Immature natural killer cell (primary cell): Measurements from ENCODE around the gene ELOVL3. TPM values are rescaled to one million over a fixed set of nuclear protein-coding genes. Genes with fewer than 3 reads are reported as not detected.
"Not testable (repeated sequence)": the region's sequence is repeated elsewhere in the genome, so short reads cannot be mapped to it uniquely, and the experiment has no call there.

Experiments
- DNase-seq, 3 donors: peaks; one replicate each; pipeline ENCODE4 v3.0.0; 2022; ENCODE audit warnings: mixed read lengths in 1 of 3
- H3K27ac Mint-ChIP-seq, 6 donors: one replicate each; pipeline ENCODE4 v1.8.0; 2020; ENCODE audit warnings: mixed read lengths in 6 of 6, mild to moderate bottlenecking in 5 of 6, inconsistent platforms in 4 of 6, moderate library complexity in 3 of 6
- H3K27me3 Mint-ChIP-seq, 3 donors: one replicate each; pipeline ENCODE4 v1.8.0; 2020 to 2021; ENCODE audit warnings: low read depth in 3 of 3, mild to moderate bottlenecking in 3 of 3, mixed read lengths in 3 of 3, moderate library complexity in 3 of 3, inconsistent platforms in 1 of 3
- H3K36me3 Mint-ChIP-seq, 3 donors: one replicate each; pipeline ENCODE4 v1.8.0; 2020; ENCODE audit warnings: mixed read lengths in 3 of 3, inconsistent platforms in 2 of 3, mild to moderate bottlenecking in 2 of 3
- H3K4me1 Mint-ChIP-seq, 2 donors: one replicate each; pipeline ENCODE4 v1.8.0; 2020; ENCODE audit warnings: inconsistent platforms in 2 of 2, mild to moderate bottlenecking in 2 of 2, mixed read lengths in 2 of 2, moderate library complexity in 1 of 2
- H3K4me3 Mint-ChIP-seq, 5 donors: one replicate each; pipeline ENCODE4 v1.8.0; 2020; ENCODE audit warnings: mild to moderate bottlenecking in 5 of 5, mixed read lengths in 5 of 5, inconsistent platforms in 3 of 5, moderate library complexity in 3 of 5
- H3K9me3 Mint-ChIP-seq, 6 donors: one replicate each; pipeline ENCODE4 v1.8.0; 2020; ENCODE audit warnings: mild to moderate bottlenecking in 6 of 6, mixed read lengths in 6 of 6, inconsistent platforms in 4 of 6, moderate library complexity in 3 of 6
- polyA plus RNA-seq, 3 donors: library from polyadenylated mRNA; unstranded; fragments of 300-500 nt; fragmentation: Illumina TruSeq; gene quantifications; one replicate each; pipeline ENCODE4 v1.2.3, GENCODE V29; 2021

The ELOVL3 gene
- polyA plus RNA-seq, 3 donors from 2014 or later = not detected

DNA sequence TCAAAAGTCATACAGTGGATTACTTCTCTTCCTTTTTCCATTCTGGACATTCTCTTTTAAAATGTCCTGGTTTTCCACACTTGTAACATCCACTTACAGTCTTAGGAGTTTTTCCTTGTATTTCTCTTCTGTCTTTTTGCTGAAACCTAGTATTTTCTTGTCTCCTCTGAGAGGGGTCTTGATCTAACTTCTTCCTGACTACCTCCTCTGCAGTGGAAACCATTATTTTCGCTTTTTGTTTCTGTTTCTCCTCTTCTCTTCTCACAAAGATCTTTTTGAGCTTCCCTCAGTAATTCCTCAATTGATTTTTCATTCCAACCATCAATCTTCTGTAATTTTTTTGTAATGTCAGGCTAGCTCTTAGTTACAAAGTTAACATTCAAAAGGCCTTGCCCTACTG is 23.7 kb upstream of the ELOVL3 start:
- no peak overlapping the region for H3K27ac Mint-ChIP-seq
- H3K27me3 Mint-ChIP-seq = peaks cover 0 to 2% (median 0%) of the 10 kb centered on the region in 3 donors
- H3K4me1 Mint-ChIP-seq = no peaks in the 10 kb centered on the region
- no peaks in the 10 kb centered on the region for H3K36me3 Mint-ChIP-seq
- no peak for DNase-seq
- H3K4me3 Mint-ChIP-seq = no peak overlapping the region
- no peaks in the 10 kb centered on the region for H3K9me3 Mint-ChIP-seq

DNA sequence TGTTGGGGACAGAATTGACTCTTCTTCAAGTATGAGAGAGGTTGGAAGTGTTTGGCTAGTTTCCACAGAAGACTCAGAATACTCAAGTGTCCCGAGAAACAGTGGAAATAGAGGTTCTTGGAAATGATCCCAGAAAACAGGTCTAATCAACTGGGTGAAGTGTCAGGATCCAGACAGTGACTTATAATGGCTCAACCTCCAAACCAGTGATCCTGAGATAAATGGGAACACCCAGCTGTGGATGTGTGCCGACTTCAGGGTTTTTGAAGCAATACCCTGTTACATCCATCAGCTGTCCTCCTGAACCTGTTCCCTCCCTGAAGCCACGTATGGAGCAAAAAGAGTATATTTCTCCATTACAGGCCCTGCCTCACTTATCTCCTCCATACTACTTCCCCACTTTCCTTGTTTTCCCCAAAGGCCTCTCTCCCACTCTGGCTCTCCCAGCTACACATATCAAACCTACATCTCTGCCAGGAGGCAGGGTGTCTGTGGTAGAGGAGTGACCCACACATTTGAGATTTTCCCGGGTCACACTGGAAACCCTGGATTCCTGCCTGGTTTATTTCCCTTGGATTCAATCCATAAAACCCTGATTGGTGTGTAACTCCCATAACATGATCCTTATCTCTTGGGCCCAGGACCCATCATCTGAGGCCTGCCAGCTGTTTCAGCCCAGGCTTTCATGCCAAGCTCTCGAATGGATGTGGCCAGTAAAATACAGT is 17.6 kb upstream of the ELOVL3 start:
- H3K27me3 Mint-ChIP-seq = peaks cover 0 to 1% (median 0%) of the 10 kb centered on the region in 3 donors
- no peaks in the 10 kb centered on the region for H3K4me1 Mint-ChIP-seq
- no peak for DNase-seq
- H3K36me3 Mint-ChIP-seq = no peaks in the 10 kb centered on the region
- H3K4me3 Mint-ChIP-seq = no peak overlapping the region
- no peak overlapping the region for H3K27ac Mint-ChIP-seq
- H3K9me3 Mint-ChIP-seq = no peaks in the 10 kb centered on the region

DNA sequence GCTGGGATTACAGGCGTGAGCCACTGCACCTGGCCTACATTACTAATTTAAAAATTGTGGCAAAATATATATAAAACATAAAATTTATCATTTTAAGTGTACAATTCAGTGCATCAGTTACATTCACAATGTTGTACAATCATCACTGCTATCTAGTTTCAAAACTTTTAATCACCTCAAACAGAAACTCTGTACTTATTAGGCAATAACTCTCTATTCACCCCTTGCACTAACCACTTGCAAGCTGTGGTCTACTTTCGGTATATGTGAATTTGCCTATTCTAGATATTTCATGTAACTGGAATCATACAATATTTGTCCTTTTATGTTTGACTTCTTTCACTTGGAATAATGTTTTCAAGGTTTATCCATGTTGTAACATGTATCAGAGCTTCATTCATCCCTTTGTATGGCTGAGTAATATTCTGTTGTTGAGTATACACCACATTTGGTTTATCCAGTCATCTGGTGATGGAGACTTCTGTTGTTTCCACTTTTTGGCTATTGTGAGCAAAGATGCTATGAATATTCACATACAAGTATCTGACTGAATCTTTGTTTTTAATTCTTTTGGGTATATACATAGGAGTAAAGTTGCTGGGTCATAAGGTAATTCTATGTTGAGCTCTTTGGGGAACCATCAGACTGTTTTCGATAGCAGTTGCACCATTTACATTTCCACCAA is 14.3 kb upstream of the ELOVL3 start:
- Mint-ChIP-seq H3K4me3 (no peak overlapping the region), H3K27me3 (peaks cover 0 to 3% (median 0%) of the 10 kb centered on the region in 3 donors)

DNA sequence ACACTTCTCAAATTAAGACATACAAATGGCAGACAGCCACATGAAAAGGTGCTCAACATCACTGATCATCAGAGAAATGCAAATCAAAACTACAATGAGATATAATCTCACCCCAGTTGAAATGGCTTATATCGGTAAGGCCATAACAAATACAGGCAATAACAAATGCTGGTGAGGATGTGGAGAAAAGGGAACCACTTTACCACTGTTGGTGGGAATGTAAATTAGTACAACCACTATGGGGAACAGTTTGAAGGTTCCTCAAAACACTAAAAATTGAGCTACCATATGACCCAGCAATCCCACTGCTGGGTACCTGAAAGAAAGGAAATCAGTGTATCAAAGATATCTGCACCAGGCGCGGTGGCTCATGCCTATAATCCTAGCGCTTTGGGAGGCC is 12.5 kb upstream of the ELOVL3 start:
- not testable (repeated sequence) for H3K36me3 Mint-ChIP-seq, H3K4me1 Mint-ChIP-seq, H3K27me3 Mint-ChIP-seq, H3K27ac Mint-ChIP-seq, H3K9me3 Mint-ChIP-seq, DNase-seq, H3K4me3 Mint-ChIP-seq

More for the DNA sequence above, 14.3 kb upstream of the ELOVL3 start:
- no peaks in the 10 kb centered on the region for H3K4me1 Mint-ChIP-seq
- no peaks in the 10 kb centered on the region for H3K36me3 Mint-ChIP-seq
- no peak for DNase-seq
- no peak overlapping the region for H3K27ac Mint-ChIP-seq
- no peaks in the 10 kb centered on the region for H3K9me3 Mint-ChIP-seq

DNA sequence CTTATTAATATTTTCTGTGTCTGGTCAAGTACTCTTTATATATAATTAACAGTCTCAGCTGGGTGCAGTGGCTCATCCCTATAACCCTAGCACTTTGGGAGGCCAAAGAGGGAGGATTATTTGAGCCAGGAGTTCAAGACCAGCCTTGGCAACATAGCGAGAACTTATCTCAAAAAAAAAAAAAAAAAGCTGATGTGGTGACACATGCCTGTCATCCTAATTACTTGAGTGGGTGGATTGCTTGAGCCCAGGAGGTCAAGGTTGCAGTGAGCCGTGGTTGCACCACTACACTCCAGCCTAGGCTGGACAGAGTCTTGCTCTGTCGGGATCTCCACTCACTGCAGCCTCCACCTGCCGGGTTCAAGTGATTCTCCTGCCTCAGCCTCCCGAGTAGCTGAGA is 6.7 kb upstream of the ELOVL3 start:
- no peak for DNase-seq
- no peaks in the 10 kb centered on the region for H3K9me3 Mint-ChIP-seq
- no peak overlapping the region for H3K4me3 Mint-ChIP-seq
- H3K4me1 Mint-ChIP-seq = no peaks in the 10 kb centered on the region
- no peaks in the 10 kb centered on the region for H3K36me3 Mint-ChIP-seq
- peaks cover 2 to 4% (median 2%) of the 10 kb centered on the region in 3 donors for H3K27me3 Mint-ChIP-seq
- H3K27ac Mint-ChIP-seq = no peak overlapping the region

DNA sequence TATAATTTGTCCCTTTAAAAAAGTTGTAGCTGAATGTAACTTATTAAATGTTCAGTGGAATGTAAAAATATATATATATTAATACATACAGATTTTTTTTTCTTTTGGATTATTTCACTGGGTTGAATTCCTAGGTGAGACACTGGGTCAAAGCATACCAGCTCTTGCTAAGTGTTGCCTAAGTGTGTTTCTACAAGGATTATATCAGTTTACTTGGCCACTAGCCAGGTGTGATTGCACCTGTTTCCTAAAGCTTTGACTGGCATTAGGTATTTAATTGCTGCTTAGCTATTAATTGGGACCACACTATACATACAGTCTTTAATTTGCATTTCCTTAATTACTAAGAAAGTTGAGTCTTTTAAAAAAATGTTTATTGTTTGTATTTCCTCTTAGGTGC is 5.5 kb upstream of the ELOVL3 start:
- Mint-ChIP-seq H3K9me3 (no peaks in the 10 kb centered on the region), H3K4me1 (peaks cover 0 to under 1% of the 10 kb centered on the region in 2 donors), H3K4me3 (no peak overlapping the region), H3K27me3 (peaks cover 2 to 4% (median 2%) of the 10 kb centered on the region in 3 donors), H3K36me3 (no peaks in the 10 kb centered on the region), H3K27ac (no peak overlapping the region)
- no peak for DNase-seq

DNA sequence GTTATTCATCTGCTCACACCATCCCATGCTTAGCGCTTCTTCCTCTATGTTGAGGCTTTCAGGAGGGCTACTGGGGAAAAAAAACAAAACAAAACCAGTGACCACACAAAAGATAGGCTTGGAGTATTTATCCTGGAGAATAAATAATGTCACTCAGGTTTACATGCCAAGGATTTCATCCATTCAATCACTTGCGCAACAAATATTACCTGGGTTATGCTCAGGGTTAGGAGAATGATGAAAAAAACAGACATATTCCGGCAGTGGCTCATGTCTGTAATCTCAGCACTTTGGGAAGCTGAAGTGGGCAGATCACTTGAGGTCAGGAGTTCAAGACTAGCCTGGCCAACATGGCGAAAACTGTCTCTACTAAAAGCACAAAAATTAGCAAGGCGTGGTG is 3.3 kb upstream of the ELOVL3 start:
- Mint-ChIP-seq H3K27me3 (peaks cover 6 to 9% (median 7%) of the 10 kb centered on the region in 3 donors), H3K9me3 (no peaks in the 10 kb centered on the region), H3K36me3 (no peaks in the 10 kb centered on the region), H3K4me3 (no peak overlapping the region), H3K4me1 (peaks cover 12 to 16% of the 10 kb centered on the region in 2 donors), H3K27ac (no peak overlapping the region)
- no peak for DNase-seq

DNA sequence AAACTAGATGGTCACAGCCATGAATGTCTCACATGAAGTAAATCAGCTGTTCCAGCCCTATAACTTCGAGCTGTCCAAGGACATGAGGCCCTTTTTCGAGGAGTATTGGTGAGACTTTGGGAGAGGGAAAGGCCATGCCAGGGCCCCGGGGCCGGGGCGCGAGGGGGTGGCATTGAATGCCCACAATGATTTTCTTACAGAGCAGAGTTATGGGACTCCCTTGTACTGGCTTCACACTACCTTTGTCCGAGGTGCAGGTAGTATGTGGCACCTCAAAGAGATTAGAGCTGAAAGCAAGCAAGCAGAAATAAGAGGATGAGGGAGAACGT is 407 bp downstream of the ELOVL3 start:
- H3K9me3 Mint-ChIP-seq = no peaks in the 10 kb centered on the region
- H3K4me1 Mint-ChIP-seq = peaks cover 25% of the 10 kb centered on the region in 2 donors
- DNase-seq = no peak
- peak overlapping the region; percentile 73 to 78 (median 76) for H3K4me3 Mint-ChIP-seq
- peak overlapping the region in 1 of 6 donors; percentile 41 for H3K27ac Mint-ChIP-seq
- H3K27me3 Mint-ChIP-seq = peaks cover 15 to 19% (median 16%) of the 10 kb centered on the region in 3 donors
- no peaks in the 10 kb centered on the region for H3K36me3 Mint-ChIP-seq

DNA sequence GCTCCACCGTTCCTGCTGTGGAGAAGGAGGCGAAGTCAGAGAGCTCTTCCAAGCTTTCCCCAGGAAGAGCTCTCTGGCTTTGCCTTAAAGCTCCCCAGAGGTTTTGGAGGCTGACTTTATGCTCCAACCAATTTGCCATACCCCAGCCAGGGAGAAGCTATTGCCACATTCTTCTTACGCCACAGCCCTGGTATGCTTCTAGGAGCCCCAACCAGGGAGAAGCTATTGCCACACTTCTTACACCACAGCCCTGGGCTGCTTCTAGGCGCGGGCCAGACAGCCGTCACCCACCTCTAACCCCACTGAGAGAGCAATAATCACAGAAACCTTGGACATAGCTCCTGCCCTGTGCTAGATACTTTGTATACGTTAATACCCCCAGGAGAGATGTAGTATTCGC is 951 bp downstream of the ELOVL3 start:
- Mint-ChIP-seq H3K36me3 (no peaks in the 10 kb centered on the region), H3K27me3 (peaks cover 16 to 23% (median 19%) of the 10 kb centered on the region in 3 donors), H3K4me3 (peak overlapping the region in 2 of 5 donors; percentile 21 to 46), H3K9me3 (no peaks in the 10 kb centered on the region), H3K4me1 (peaks cover 25 to 31% of the 10 kb centered on the region in 2 donors), H3K27ac (no peak overlapping the region)
- DNase-seq = no peak

DNA sequence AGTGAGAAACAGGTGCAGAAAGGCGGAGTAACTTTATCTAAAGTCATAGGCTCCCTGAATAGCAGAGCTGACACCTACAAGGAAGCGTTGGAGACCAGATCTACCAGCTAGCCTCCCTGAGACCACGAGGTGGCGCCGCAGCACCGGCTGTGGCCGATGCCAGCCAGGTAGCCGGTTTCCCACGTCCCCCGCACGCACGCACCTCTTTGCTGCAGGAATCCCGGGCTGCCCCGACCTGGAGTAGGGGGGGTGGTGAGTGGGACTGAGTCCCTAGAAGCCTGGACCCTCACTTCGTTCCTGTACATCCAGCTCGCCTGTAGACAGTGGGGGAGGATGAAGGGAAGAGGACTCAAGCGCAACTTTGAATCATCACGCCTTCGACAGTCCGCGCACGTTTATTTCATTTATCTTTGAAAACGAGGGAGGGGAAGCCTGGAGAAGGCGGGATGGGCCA is 3.7 kb downstream of the ELOVL3 start:
- H3K36me3 Mint-ChIP-seq = no peaks in the 10 kb centered on the region
- peaks cover 21 to 23% (median 21%) of the 10 kb centered on the region in 3 donors for H3K27me3 Mint-ChIP-seq
- peak; percentile 78 to 83 (median 81) for DNase-seq
- peak overlapping the region in 1 of 6 donors; percentile 40 for H3K27ac Mint-ChIP-seq
- peak overlapping the region; percentile 80 to 88 (median 85) for H3K4me3 Mint-ChIP-seq
- H3K4me1 Mint-ChIP-seq = peaks cover 25 to 31% of the 10 kb centered on the region in 2 donors
- H3K9me3 Mint-ChIP-seq = no peaks in the 10 kb centered on the region

DNA sequence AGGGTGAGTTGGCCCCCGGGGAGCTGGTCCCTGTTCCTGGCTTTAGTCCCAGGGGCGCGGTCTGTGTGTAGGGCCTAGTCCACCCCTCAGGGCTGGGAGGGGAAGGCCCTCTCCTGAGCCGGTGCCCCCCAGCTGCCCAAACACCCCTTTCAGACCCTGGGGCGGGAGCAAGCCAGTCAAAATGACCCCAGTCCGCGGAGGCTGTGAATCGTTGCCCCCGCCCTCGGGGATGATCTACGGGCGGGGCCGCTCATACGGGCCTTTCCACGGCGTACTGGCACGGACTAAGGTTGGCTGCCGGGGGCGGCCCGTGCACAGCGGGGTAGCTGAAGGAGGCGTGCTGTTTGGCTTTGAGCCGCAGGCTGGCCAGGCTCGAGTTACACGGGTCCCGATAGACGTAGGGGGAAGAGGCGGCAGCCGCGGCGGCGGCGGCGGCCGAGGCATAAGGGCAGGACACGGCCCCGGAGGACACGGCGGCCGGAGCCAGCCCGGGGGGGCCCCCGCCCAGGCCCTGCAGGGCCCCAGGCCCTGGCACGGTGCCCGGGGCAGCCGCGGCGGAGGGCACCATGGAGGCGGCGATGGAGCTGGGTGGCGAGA is 4.3 kb downstream of the ELOVL3 start:
- Mint-ChIP-seq H3K27me3 (peaks cover 21 to 23% (median 22%) of the 10 kb centered on the region in 3 donors), H3K4me3 (peak overlapping the region; percentile 80 to 88 (median 85)), H3K27ac (no peak overlapping the region), H3K4me1 (peaks cover 25 to 31% of the 10 kb centered on the region in 2 donors), H3K36me3 (no peaks in the 10 kb centered on the region), H3K9me3 (no peaks in the 10 kb centered on the region)
- peak; percentile 18 to 26 (median 25) for DNase-seq

DNA sequence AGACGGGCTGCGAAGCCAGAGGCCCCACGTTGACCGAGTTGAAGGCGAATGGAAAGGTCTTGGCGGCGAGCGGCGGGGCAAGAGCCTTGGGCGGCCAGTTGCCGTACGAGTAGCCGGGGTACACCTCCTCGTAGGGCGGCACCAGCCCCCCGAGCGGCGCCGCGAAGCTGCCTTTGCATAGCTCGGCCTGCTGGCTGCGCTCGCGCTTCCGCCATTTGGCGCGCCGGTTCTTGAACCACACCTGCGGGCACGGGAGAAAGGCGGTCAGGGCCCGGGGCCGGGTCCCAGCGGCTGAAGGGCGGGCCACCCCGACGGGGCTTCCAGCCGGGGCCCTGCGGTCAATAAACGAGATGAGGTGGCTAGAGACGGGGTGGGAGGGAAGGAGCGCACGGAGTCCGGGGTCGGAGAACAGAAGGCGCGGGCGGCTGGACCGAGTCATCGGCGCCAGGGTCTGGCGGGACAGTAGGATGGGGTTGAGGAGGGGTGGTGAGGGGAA is 4.8 kb downstream of the ELOVL3 start:
- Mint-ChIP-seq H3K4me1 (peaks cover 21 to 30% of the 10 kb centered on the region in 2 donors), H3K9me3 (no peaks in the 10 kb centered on the region), H3K36me3 (no peaks in the 10 kb centered on the region), H3K27me3 (peaks cover 21 to 26% (median 25%) of the 10 kb centered on the region in 3 donors), H3K27ac (no peak overlapping the region), H3K4me3 (peak overlapping the region; percentile 66 to 86 (median 75))
- DNase-seq = peak; percentile 35 to 42 (median 41)

DNA sequence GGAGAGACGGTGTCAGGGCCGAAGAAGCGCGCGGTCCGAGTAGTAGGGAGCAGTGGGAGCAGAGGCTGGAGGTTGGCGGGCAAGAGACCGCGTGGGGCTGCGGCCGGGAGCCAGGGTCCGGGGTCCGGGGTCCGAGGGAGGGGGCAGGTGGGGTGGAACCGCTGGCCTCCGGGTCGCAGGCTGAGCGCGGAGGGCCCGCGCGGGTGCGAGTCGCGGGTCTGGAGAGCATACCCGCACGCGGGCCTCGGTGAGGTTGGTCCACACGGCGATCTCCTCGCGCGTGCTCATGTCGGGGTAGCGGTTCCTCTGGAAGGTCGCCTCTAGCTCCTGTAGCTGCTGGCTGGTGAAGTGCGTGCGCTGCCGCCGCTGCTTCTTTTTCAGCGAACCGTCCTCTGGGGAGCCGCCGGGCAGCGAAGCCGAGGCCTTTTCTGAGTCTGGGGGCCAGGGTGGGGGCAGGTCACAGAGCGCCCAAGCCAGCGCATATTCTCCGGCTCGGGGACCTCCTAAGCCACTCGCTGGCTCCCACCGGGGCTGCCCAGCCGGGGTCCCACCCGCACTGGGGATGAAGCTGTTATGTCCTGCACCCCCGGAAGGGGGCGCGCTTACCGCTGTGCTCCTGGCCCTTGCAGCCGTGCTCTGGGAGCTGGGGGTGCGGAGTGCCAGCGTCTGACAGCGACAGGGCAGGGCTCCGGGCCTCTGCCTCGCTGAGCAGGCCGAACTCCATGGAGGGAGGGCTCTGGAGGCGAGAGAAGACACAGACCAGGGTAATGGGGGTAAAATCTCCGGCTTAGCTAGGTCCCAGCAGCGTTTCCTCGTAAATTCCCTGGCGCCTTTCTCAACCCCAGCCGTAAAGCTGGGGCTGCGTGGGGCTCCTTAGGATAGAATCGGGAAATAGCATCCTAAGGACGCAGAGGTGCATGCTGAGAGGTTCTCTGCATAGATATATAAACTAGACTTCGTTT is 5.5 kb downstream of the ELOVL3 start:
- no peaks in the 10 kb centered on the region for H3K36me3 Mint-ChIP-seq
- H3K4me1 Mint-ChIP-seq = peaks cover 14 to 22% of the 10 kb centered on the region in 2 donors
- H3K9me3 Mint-ChIP-seq = no peaks in the 10 kb centered on the region
- H3K4me3 Mint-ChIP-seq = peak overlapping the region; percentile 63 to 86 (median 68)
- H3K27me3 Mint-ChIP-seq = peaks cover 18 to 23% (median 20%) of the 10 kb centered on the region in 3 donors
- DNase-seq = peak; percentile 59 to 66 (median 59)
- H3K27ac Mint-ChIP-seq = no peak overlapping the region
